COLO829 (cell line): Measurements from ENCODE around the gene ZNF536.
"Not testable (repeated sequence)": the region's sequence is repeated elsewhere in the genome, so short reads cannot be mapped to it uniquely, and the experiment has no call there.

Experiments
- DNase-seq: peaks from one replicate; pipeline ENCODE4 v3.0.0; 2012; ENCODE audit warnings: low spot score

Gene ZNF536

GRCh38 chr19:30481823-30482222 lies 109.6 kb downstream of the ZNF536 start:
- no peak for DNase-seq

- no peak for DNase-seq
These were observed 110.8 kb downstream of the ZNF536 start for GRCh38 chr19:30482956-30483355.

GRCh38 chr19:30486250-30486649 lies 114.1 kb downstream of the ZNF536 start:
- DNase-seq = not testable (repeated sequence)

GRCh38 chr19:30487178-30487577 lies 115.0 kb downstream of the ZNF536 start:
- DNase-seq = no peak

GRCh38 chr19:30488191-30488590 lies 116.0 kb downstream of the ZNF536 start:
- DNase-seq = no peak

GRCh38 chr19:30490760-30491159 lies 118.6 kb downstream of the ZNF536 start:
- peak; percentile 53 for DNase-seq

- DNase-seq = no peak
These were observed 120.5 kb downstream of the ZNF536 start for GRCh38 chr19:30492586-30493270.

GRCh38 chr19:30497034-30497433 lies 124.8 kb downstream of the ZNF536 start:
- DNase-seq = no peak

GRCh38 chr19:30498085-30498484 lies 125.9 kb downstream of the ZNF536 start:
- not testable (repeated sequence) for DNase-seq

GRCh38 chr19:30498707-30499106 lies 126.5 kb downstream of the ZNF536 start:
- no peak for DNase-seq

- no peak for DNase-seq
These were observed 132.1 kb downstream of the ZNF536 start for GRCh38 chr19:30504272-30504671.

- peak; percentile 14 for DNase-seq
These were observed 140.2 kb downstream of the ZNF536 start for GRCh38 chr19:30512176-30513081.

GRCh38 chr19:30513082-30513411 lies 140.9 kb downstream of the ZNF536 start:
- peak; percentile 18 for DNase-seq

GRCh38 chr19:30516111-30516510 lies 143.9 kb downstream of the ZNF536 start:
- no peak for DNase-seq

- no peak for DNase-seq
These were observed 144.3 kb downstream of the ZNF536 start for GRCh38 chr19:30516531-30516930.

GRCh38 chr19:30518965-30519606 lies 146.9 kb downstream of the ZNF536 start:
- no peak for DNase-seq

- DNase-seq = no peak
These were observed 147.5 kb downstream of the ZNF536 start for GRCh38 chr19:30519607-30520205.

- no peak for DNase-seq
These were observed 148.7 kb downstream of the ZNF536 start for GRCh38 chr19:30520735-30521479.

GRCh38 chr19:30521937-30522336 lies 149.8 kb downstream of the ZNF536 start:
- no peak for DNase-seq

- DNase-seq = no peak
These were observed 150.2 kb downstream of the ZNF536 start for GRCh38 chr19:30522341-30522740.

- no peak for DNase-seq
These were observed 151.6 kb downstream of the ZNF536 start for GRCh38 chr19:30523791-30524190.

GRCh38 chr19:30525383-30525782 lies 153.2 kb downstream of the ZNF536 start:
- DNase-seq = no peak
